Measurements from ENCODE around the gene PCDHGA4.
"Not testable (repeated sequence)": the region's sequence is repeated elsewhere in the genome, so short reads cannot be mapped to it uniquely, and the experiment has no call there.

Gene PCDHGA4

GRCh38 chr5:141384471-141385267 is 29.8 kb downstream of the PCDHGA4 start:
- DNase-seq, result no peak

GRCh38 chr5:141387557-141388311 is 32.9 kb downstream of the PCDHGA4 start, which contains the start of gene PCDHGB4:
PCDHGB4 (plus strand) TSS chr5:141387698; CDS start chr5:141387885, 187 bp downstream.
- not testable (repeated sequence) for DNase-seq

GRCh38 chr5:141388661-141389060 is 33.8 kb downstream of the PCDHGA4 start:
- DNase-seq, result no peak

- no peak for DNase-seq
These were observed 34.6 kb downstream of the PCDHGA4 start for GRCh38 chr5:141389153-141390042.

- DNase-seq, result no peak
These were observed 37.8 kb downstream of the PCDHGA4 start, which contains the start of gene PCDHGA8 for GRCh38 chr5:141392429-141393198. PCDHGA8 (plus strand) TSS chr5:141392633; CDS start chr5:141392814, 181 bp downstream.

- no peak for DNase-seq
These were observed 38.4 kb downstream of the PCDHGA4 start for GRCh38 chr5:141393267-141393666.

- not testable (repeated sequence) for DNase-seq
These were observed 39.8 kb downstream of the PCDHGA4 start for GRCh38 chr5:141394401-141395187.

GRCh38 chr5:141397756-141398551 is 43.1 kb downstream of the PCDHGA4 start, which contains the start of gene PCDHGB5:
PCDHGB5 (plus strand) TSS chr5:141397947; CDS start chr5:141398128, 181 bp downstream.
- not testable (repeated sequence) for DNase-seq

- DNase-seq, result no peak
These were observed 43.8 kb downstream of the PCDHGA4 start for GRCh38 chr5:141398608-141399007.

- no peak for DNase-seq
These were observed 44.9 kb downstream of the PCDHGA4 start for GRCh38 chr5:141399555-141400258.

- no peak for DNase-seq
These were observed 47.9 kb downstream of the PCDHGA4 start, which contains the start of gene PCDHGA9 for GRCh38 chr5:141402553-141403243. PCDHGA9 (plus strand) TSS chr5:141402778; CDS start chr5:141402953, 175 bp downstream.

- DNase-seq, result no peak
These were observed 48.6 kb downstream of the PCDHGA4 start for GRCh38 chr5:141403387-141403786.

Measured in GOT3 (cell line).